Natural killer cell treated with Interleukin-12 subunit alpha and Interleukin-12 subunit beta and Interleukin-15 and Interleukin-18, amount 100 ng/mL, for 72 hours (primary cell): ENCODE measurements around the gene KDF1. TPM values are rescaled to one million over a fixed set of nuclear protein-coding genes. Genes with fewer than 3 reads are reported as not detected.
"Not testable (repeated sequence)": the region's sequence is repeated elsewhere in the genome, so short reads cannot be mapped to it uniquely, and the experiment has no call there.

Experiments
- ATAC-seq, 2 donors: fragments of 150-1000 bp; cut with Tn5 transposase in 1 of 2; sonication (Bioruptor Pico), chemical (Tn5 transposase) in 1 of 2; 2 replicates each; pipeline ENCODE4 v1.10.0; 2021
- DNase-seq: peaks from one replicate; pipeline ENCODE4 v3.0.0; 2022; ENCODE audit warnings: low spot score
- H3K27ac Mint-ChIP-seq, 2 donors: 1 replicate in 1 of 2; 2 replicates in 1 of 2; pipeline ENCODE4 v1.8.0; 2022; ENCODE audit warnings: mixed read lengths in 2 of 2, mild to moderate bottlenecking in 1 of 2, moderate library complexity in 1 of 2
- H3K27me3 Mint-ChIP-seq, 2 donors: 1 replicate in 1 of 2; 2 replicates in 1 of 2; pipeline ENCODE4 v1.8.0; 2022; ENCODE audit warnings: mixed read lengths in 2 of 2
- H3K36me3 Mint-ChIP-seq: one replicate; pipeline ENCODE4 v1.8.0; 2022; ENCODE audit warnings: mixed read lengths
- H3K4me1 Mint-ChIP-seq, 2 donors: 1 replicate in 1 of 2; 2 replicates in 1 of 2; pipeline ENCODE4 v1.8.0; 2022; ENCODE audit warnings: low read depth in 2 of 2, mixed read lengths in 2 of 2, mild to moderate bottlenecking in 1 of 2
- H3K4me3 Mint-ChIP-seq: one replicate; pipeline ENCODE4 v1.8.0; 2022; ENCODE audit warnings: mixed read lengths
- H3K9me3 Mint-ChIP-seq: 2 replicates; pipeline ENCODE4 v1.8.0; 2022; ENCODE audit warnings: mixed read lengths
- total RNA-seq, 2 donors: library from RNA; stranded (reverse); gene quantifications; one replicate each; pipeline ENCODE4 v1.2.3, GENCODE V29; 2022

KDF1 gene
- total RNA-seq, 2 donors from 2014 or later = not detected

DNA sequence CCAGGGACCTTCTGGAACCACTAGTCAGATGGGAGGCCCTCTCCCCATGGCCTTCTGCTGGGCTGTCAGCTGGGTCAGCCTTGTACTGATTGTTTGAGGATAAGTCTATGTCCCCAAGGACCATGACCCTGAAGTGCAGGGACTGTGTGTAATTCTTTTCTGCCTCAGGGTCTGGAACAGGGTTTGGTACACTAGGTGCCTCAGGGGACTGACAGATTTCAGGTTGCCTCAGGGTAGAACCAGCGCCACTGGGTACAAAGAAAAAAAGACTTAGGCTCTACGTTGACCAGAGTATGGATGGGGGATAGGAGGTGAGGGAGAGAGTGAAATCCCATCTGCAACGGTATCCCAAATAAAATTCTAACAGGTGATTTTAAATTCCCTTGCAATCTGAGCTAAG lies 3.0 kb downstream of the KDF1 start:
- no peaks in the 10 kb centered on the region for H3K9me3 Mint-ChIP-seq
- no peak overlapping the region for H3K4me3 Mint-ChIP-seq
- peak in 1 of 2 donors; percentile 34 for ATAC-seq
- H3K36me3 Mint-ChIP-seq = no peaks in the 10 kb centered on the region
- no peak overlapping the region for H3K27ac Mint-ChIP-seq
- no peak for DNase-seq
- peaks cover 4 to 5% of the 10 kb centered on the region in 2 donors for H3K4me1 Mint-ChIP-seq
- peaks cover 19 to 25% of the 10 kb centered on the region in 2 donors for H3K27me3 Mint-ChIP-seq

DNA sequence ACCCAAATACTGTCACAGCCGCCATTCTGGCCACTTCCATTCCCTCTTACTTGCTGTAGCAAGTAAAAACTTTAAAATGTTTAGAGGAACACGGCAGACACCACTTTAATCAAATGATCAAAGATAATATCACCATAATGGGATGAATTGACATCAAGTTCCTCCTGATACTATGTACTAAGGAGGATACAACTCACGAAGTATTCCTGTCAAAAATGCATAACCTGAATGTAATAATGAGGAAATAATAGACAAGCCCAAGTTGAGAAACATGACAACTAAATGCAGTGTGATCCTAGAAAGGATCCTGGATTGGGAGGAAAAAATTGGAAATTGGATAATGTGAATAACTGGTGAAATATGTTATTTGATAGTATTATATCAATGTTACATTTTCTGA lies 3.9 kb downstream of the KDF1 start:
- DNase-seq (no peak), ATAC-seq (no peak)
- H3K4me1 Mint-ChIP-seq = peaks cover 4 to 5% of the 10 kb centered on the region in 2 donors
- H3K27me3 Mint-ChIP-seq = peaks cover 13 to 18% of the 10 kb centered on the region in 2 donors
- no peak overlapping the region for H3K4me3 Mint-ChIP-seq
- no peaks in the 10 kb centered on the region for H3K9me3 Mint-ChIP-seq
- H3K36me3 Mint-ChIP-seq = no peaks in the 10 kb centered on the region
- no peak overlapping the region for H3K27ac Mint-ChIP-seq

DNA sequence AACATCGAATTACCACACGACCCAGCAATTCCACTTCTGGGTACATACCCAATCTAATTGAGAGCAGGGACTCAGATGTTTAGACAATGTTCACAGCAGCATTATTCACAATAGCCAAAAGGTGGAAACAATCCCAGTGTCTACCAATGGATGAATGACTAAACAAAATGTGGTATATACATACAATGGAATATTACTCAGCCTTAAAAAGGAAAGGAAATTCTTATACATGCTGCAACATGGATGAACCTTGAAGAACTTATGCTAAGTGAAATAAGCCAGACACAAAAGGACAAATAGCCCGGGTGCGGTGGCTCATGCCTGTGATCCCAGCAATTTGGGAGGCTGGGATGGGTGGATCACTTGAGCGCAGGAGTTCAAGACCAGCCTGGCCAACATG lies 6.9 kb downstream of the KDF1 start:
- no peak for DNase-seq
- ATAC-seq = no peak
- H3K36me3 Mint-ChIP-seq = no peaks in the 10 kb centered on the region
- H3K4me1 Mint-ChIP-seq = no peaks in the 10 kb centered on the region
- no peak overlapping the region for H3K4me3 Mint-ChIP-seq
- H3K9me3 Mint-ChIP-seq = no peaks in the 10 kb centered on the region
- H3K27me3 Mint-ChIP-seq = peaks cover under 1 to 3% of the 10 kb centered on the region in 2 donors
- H3K27ac Mint-ChIP-seq = no peak overlapping the region

DNA sequence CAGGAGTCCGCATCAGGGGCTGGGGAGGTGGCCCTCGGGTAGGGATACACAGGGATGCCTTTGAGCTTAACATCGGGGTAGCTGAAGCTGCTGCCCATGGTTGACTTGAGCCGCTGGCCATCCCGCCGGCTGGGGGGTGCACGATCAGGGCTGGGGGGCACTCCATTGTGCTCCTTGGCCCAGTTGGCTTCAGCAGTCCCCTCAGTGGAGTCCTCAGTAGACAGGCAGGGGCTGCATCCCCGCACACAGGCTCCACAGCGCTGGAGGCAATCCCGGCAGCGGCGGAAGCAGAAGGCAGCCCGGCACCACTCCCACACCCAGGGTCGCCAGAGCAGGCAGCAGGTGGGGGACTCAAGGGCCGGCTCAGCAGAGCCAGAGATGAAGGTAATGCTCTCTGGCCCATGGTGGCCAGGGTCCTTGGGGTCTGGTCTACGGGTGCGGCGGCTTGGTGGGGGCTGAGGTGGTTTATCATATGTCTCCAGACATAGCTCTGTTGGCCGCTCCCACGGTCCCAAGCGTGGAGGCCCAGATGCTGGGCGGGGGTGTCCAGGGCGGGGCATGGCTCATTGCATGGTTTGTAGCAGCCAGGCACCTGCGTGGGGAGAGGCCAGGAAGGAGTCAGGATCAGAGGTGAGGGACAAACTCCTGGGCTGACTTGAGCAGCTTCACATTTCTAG lies 8.3 kb downstream of the KDF1 start:
- no peaks in the 10 kb centered on the region for H3K4me1 Mint-ChIP-seq
- H3K4me3 Mint-ChIP-seq = no peak overlapping the region
- DNase-seq (no peak), ATAC-seq (no peak)
- no peak overlapping the region for H3K27ac Mint-ChIP-seq
- no peaks in the 10 kb centered on the region for H3K36me3 Mint-ChIP-seq
- H3K27me3 Mint-ChIP-seq = peaks cover 0 to 3% of the 10 kb centered on the region in 2 donors
- no peaks in the 10 kb centered on the region for H3K9me3 Mint-ChIP-seq

DNA sequence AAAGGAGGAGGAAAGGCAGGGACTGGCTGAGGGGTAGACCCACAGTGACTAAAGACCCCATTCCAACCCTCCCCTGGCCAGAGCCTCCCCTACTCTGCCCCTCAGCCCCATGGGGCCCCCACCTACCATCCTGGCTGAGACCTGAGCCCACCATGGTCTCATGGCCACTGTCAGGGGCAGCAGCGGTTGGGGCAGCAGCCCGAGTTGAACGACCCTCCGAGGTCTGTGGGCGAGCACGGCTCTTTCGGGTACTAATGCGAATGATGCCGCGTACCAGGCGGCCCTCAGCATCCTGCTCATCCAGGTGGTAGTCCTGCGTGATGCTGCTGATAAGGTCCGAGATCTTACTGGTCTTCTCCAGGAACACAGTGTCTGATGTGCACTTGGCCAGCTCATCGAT lies 9.1 kb downstream of the KDF1 start:
- no peak overlapping the region for H3K4me3 Mint-ChIP-seq
- H3K4me1 Mint-ChIP-seq = no peaks in the 10 kb centered on the region
- no peak for DNase-seq
- peaks cover 0 to 3% of the 10 kb centered on the region in 2 donors for H3K27me3 Mint-ChIP-seq
- no peaks in the 10 kb centered on the region for H3K9me3 Mint-ChIP-seq
- no peak overlapping the region for H3K27ac Mint-ChIP-seq
- no peak for ATAC-seq
- H3K36me3 Mint-ChIP-seq = no peaks in the 10 kb centered on the region

DNA sequence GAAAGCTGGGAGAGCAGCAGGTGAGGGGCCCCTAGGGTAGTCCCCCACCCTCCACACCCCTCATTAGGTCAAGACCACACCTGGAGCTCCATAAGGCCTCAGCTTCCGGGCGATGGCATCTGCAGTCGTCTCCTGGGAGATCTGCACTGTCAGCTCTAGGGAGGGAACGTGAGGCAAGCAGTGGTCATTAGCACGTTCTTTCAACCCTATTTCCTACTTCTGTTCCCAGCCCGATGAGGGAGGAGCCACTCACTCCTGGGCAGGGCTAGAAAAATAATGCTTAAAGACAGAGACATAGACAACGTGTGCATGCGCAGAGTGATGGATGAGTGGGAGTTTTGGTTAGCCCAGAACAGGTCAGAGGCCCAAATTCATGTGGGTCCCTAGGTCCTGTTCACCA lies 9.7 kb downstream of the KDF1 start:
- no peak overlapping the region for H3K27ac Mint-ChIP-seq

DNA sequence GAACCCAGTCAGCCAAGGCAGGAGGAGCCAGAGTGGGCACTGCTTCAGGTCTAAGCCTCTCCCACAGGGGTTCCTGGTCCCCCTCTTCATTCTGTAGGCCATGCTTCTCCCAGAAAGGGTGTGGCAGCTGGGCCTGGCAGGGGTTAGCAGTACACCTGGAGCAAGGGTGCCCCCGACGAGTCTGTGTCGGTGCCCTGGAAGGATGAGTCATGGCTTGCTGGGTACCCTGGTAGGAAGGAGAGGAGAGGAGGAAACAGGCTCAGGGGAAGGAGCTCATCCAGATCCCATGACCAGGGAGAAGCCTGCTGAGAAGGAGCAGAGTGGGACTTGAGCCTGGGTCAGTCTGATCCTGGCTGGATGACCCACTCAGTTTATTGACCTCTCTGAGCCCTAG lies 10.3 kb downstream of the KDF1 start:
- H3K27ac Mint-ChIP-seq = no peak overlapping the region
- peaks cover 0 to 3% of the 10 kb centered on the region in 2 donors for H3K27me3 Mint-ChIP-seq
- DNase-seq (no peak), ATAC-seq (no peak)
- H3K4me3 Mint-ChIP-seq = no peak overlapping the region
- H3K4me1 Mint-ChIP-seq = no peaks in the 10 kb centered on the region
- H3K36me3 Mint-ChIP-seq = peaks cover 6% of the 10 kb centered on the region
- H3K9me3 Mint-ChIP-seq = no peaks in the 10 kb centered on the region

More for the DNA sequence above, 9.7 kb downstream of the KDF1 start:
- Mint-ChIP-seq H3K9me3 (no peaks in the 10 kb centered on the region), H3K4me1 (no peaks in the 10 kb centered on the region), H3K4me3 (no peak overlapping the region), H3K27me3 (peaks cover 0 to 3% of the 10 kb centered on the region in 2 donors), H3K36me3 (no peaks in the 10 kb centered on the region)
- no peak for DNase-seq
- no peak for ATAC-seq

DNA sequence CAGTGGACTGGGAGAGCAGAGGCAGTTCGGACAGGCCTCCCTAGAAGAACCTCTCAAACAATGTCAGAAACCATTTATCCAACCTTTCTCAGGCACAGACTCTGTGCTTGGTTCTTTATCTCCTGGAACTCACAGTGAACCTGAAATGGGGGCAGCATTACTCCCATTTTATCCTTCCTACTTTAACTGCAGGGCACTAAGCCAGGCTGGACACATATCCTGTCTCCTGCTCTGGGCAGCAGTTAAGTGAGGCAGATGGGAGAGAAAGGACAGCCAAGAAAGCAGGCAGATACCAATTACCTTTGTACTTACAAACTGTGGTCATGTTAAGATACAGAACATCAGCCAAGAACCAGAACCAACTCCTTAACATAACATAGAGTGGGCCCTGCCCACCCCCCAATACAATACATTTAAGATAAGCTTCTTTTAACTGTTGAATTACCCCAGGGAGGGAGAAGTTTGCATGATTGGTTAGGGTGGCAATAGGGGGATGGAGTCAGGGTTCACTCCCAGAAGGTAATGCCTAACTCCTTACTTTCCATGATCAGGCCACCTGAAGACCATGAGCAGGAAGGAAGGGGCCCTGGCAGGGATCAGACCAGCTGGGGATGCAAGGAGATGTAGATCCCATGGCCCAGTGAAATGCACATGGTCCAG lies 10.9 kb downstream of the KDF1 start:
- no peak for ATAC-seq
- Mint-ChIP-seq H3K27ac (no peak overlapping the region), H3K27me3 (peaks cover 0 to 3% of the 10 kb centered on the region in 2 donors), H3K36me3 (peaks cover 7% of the 10 kb centered on the region), H3K4me1 (no peaks in the 10 kb centered on the region), H3K9me3 (no peaks in the 10 kb centered on the region), H3K4me3 (no peak overlapping the region)
- no peak for DNase-seq

DNA sequence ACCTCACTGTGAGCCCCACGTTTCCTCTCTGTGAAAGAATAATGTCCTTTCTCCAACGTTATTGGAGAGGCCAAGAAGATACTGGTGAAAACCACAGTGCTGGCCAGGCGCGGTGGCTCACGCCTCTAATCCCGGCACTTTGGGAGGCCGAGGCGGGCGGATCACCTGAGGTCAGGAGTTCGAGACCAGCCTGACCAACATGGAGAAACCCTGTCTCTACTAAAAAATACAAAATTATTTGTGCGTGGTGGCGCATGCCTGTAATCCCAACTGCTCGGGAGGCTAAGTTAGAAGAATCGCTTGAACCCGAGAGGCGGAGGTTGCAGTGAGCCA lies 11.6 kb downstream of the KDF1 start:
- not testable (repeated sequence) for H3K4me3 Mint-ChIP-seq, ATAC-seq, H3K36me3 Mint-ChIP-seq, H3K27ac Mint-ChIP-seq, H3K9me3 Mint-ChIP-seq, DNase-seq, H3K27me3 Mint-ChIP-seq, H3K4me1 Mint-ChIP-seq

DNA sequence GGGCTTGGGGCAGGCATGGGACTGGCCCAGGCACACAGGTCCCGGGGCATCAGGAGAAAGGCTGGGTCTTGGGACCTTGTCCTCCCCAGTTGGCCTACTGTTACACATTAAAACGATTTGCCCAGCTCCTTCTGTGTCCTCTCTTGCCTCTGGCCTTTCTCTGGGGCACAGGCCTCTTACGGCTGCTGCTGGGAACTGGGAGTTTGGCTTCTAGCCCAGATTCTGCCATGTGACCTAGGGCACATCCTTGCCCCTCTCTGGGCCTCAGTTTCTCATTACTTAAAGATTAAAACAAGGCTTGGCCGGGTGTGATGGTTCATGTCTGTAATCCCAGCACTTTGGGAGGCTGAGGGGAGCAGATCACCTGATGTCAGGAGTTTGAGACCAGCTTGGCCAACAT lies 14.0 kb downstream of the KDF1 start:
- no peak overlapping the region for H3K4me3 Mint-ChIP-seq
- H3K27me3 Mint-ChIP-seq = no peaks in the 10 kb centered on the region
- ATAC-seq (no peak), DNase-seq (no peak)
- no peaks in the 10 kb centered on the region for H3K4me1 Mint-ChIP-seq
- no peak overlapping the region for H3K27ac Mint-ChIP-seq
- H3K9me3 Mint-ChIP-seq = no peaks in the 10 kb centered on the region
- H3K36me3 Mint-ChIP-seq = peaks cover 7% of the 10 kb centered on the region

DNA sequence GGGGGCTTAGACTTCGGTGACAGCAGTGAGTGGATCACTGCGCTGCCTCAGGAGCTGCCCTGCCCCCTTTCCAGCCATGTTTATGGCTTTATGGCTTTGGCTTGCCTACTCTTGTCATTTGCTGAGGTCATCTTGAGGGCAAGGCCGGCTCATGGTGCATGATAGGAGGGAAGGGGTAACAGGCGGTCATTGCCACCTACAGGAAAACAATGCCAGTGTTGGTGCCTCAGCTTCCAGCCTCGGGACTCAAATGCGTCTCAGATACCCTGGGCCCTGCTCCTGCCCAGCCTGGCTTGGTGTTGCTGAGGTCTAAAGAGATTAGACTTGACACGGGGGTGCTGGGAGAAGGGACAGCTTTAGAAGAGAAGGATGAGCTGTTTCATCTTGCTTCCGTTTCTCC lies 14.5 kb downstream of the KDF1 start:
- Mint-ChIP-seq H3K4me1 (no peaks in the 10 kb centered on the region), H3K4me3 (no peak overlapping the region), H3K27ac (no peak overlapping the region), H3K9me3 (no peaks in the 10 kb centered on the region), H3K36me3 (peaks cover 7% of the 10 kb centered on the region), H3K27me3 (no peaks in the 10 kb centered on the region)
- ATAC-seq (no peak), DNase-seq (no peak)

DNA sequence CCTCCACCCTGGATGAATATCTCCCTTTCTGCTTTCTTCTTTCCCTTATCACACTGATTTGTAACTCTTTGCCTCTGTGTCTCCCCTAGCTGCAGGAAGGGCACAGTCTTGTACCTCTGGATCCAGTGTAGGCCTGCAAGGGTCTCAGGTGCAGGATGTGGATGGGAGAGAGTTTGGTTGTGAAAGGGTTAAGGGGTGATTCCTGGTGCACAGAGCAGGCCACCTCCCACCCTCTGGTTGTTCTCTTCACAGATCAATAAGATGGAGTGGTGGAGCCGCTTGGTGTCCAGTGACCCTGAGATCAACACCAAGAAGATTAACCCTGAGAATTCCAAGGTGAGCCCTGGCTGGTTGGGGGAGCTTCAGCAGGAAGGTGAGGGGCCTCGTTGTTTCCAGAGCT lies 15.1 kb downstream of the KDF1 start:
- Mint-ChIP-seq H3K27ac (no peak overlapping the region), H3K4me1 (no peaks in the 10 kb centered on the region), H3K36me3 (peaks cover 7% of the 10 kb centered on the region), H3K9me3 (no peaks in the 10 kb centered on the region), H3K4me3 (no peak overlapping the region), H3K27me3 (no peaks in the 10 kb centered on the region)
- no peak for DNase-seq
- no peak for ATAC-seq

DNA sequence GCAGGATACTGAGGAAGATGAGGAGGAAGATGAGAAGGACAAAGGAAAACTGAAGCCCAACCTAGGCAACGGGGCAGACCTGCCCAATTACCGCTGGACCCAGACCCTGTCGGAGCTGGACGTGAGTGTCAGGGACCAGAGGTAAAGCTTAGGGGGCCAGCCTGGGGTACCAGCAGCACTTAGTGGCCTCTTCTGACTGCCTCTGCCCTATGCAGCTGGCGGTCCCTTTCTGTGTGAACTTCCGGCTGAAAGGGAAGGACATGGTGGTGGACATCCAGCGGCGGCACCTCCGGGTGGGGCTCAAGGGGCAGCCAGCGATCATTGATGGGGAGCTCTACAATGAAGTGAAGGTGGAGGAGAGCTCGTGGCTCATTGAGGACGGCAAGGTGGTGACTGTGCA lies 17.6 kb downstream of the KDF1 start:
- Mint-ChIP-seq H3K4me3 (no peak overlapping the region), H3K4me1 (peaks cover 0 to 11% of the 10 kb centered on the region in 2 donors), H3K9me3 (no peaks in the 10 kb centered on the region), H3K36me3 (peaks cover 7% of the 10 kb centered on the region), H3K27me3 (no peaks in the 10 kb centered on the region), H3K27ac (no peak overlapping the region)
- no peak for ATAC-seq
- DNase-seq = no peak

DNA sequence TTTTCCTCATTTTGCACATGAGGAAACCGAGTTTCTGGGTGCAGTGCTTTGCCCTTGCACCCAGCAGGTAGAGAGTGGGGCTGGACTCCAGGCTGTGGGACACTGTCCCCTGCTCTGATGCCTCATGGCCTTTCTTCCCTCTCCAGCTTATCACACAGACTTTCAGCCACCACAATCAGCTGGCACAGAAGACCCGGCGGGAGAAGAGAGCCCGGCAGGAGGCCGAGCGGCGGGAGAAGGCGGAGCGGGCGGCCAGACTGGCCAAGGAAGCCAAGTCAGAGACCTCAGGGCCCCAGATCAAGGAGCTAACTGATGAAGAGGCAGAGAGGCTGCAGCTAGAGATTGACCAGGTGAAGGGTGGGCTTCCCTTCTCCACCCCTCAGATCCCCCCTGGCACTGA lies 19.0 kb downstream of the KDF1 start:
- H3K27me3 Mint-ChIP-seq = no peaks in the 10 kb centered on the region
- DNase-seq (no peak), ATAC-seq (no peak)
- H3K27ac Mint-ChIP-seq = no peak overlapping the region
- H3K36me3 Mint-ChIP-seq = peaks cover 7% of the 10 kb centered on the region
- peaks cover 0 to 11% of the 10 kb centered on the region in 2 donors for H3K4me1 Mint-ChIP-seq
- no peak overlapping the region for H3K4me3 Mint-ChIP-seq
- H3K9me3 Mint-ChIP-seq = no peaks in the 10 kb centered on the region

DNA sequence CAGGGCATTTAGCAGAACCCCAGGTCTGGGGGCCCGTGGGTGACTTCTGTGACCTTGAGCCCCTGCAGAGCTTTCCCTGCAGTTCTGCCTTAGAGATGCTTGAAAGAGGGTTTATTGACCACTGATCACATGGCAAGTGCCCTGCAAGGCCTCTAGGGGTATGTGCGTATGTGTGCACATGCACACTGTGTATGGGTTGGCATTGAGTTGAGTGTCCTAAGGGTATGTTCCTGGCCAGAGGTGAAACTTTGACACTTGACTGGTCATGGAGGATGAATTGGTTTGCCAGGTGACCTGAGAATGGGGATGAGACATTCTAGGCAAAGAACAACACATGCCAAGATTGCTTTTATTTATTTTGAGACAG lies 21.6 kb downstream of the KDF1 start:
- no peak overlapping the region for H3K4me3 Mint-ChIP-seq
- no peak overlapping the region for H3K27ac Mint-ChIP-seq
- no peaks in the 10 kb centered on the region for H3K36me3 Mint-ChIP-seq
- H3K27me3 Mint-ChIP-seq = no peaks in the 10 kb centered on the region
- H3K4me1 Mint-ChIP-seq = peaks cover 0 to 15% of the 10 kb centered on the region in 2 donors
- no peak for ATAC-seq
- DNase-seq = no peak
- no peaks in the 10 kb centered on the region for H3K9me3 Mint-ChIP-seq
